Sigmoid colon (tissue), 4 donors: ENCODE measurements around the gene FOXN3.

ENCODE experiments used
- CTCF ChIP-seq, 4 experiments: fragments of 450-650 bp in 3 of 4; fragments of 200-600 bp in 1 of 4; IDR thresholded peaks; one replicate each; pipeline ENCODE4 v1.5.1; 2016 to 2019; ENCODE audit warnings: antibody characterized with exemption in 4 of 4, mild to moderate bottlenecking in 3 of 4, moderate library complexity in 2 of 4
- EP300 ChIP-seq, 4 donors: sonication (generic); formaldehyde crosslinking; IDR thresholded peaks; one replicate each; pipeline ENCODE4 v1.6.1; 2017; ENCODE audit warnings: antibody characterized with exemption in 4 of 4
- POLR2A ChIP-seq, 2 donors: fragments of 450-650 bp; IDR thresholded peaks; one replicate each; pipeline ENCODE4 v1.6.1; 2016; ENCODE audit warnings: antibody characterized with exemption in 2 of 2, mild to moderate bottlenecking in 2 of 2, moderate library complexity in 2 of 2
- POLR2AphosphoS5 ChIP-seq, 4 donors: sonication (generic); formaldehyde crosslinking; IDR thresholded peaks; one replicate each; pipeline ENCODE4 v1.6.1; 2017; ENCODE audit warnings: antibody characterized with exemption in 4 of 4

- no peak for TF ChIP-seq POLR2AphosphoS5 (IDR thresholded peaks at IDR 0.05)
- no peak for TF ChIP-seq POLR2A (IDR thresholded peaks at IDR 0.05)
- TF ChIP-seq CTCF (IDR thresholded peaks at IDR 0.05): no peak
- TF ChIP-seq EP300 (IDR thresholded peaks at IDR 0.05): no peak
Measured at GRCh38 chr14:89443042-89443629, 26.1 kb upstream of the FOXN3 start.
